Upper lobe of left lung (tissue), 4 donors: ENCODE measurements around the gene PARM1.

Experiments
- CTCF ChIP-seq, 6 experiments: fragments of 450-650 bp in 4 of 6; fragments of 200-600 bp in 2 of 6; sonication (generic) in 2 of 6; IDR thresholded peaks; one replicate each; pipeline ENCODE4 v1.5.1; 2016 to 2019; ENCODE audit warnings: antibody characterized with exemption in 6 of 6
- POLR2A ChIP-seq, 4 donors: fragments of 450-650 bp; IDR thresholded peaks; one replicate each; pipeline ENCODE4 v1.5.1; 2016 to 2017; ENCODE audit warnings: antibody characterized with exemption in 4 of 4, mild to moderate bottlenecking in 2 of 4

- TF ChIP-seq CTCF (IDR thresholded peaks at IDR 0.05): no peak
- no peak for TF ChIP-seq POLR2A (IDR thresholded peaks at IDR 0.05)
Observed at GRCh38 chr4:75034523-75034922, 101.6 kb downstream of the PARM1 start.
